HG02973 (cell line): ENCODE measurements around the gene APBA2.
"Not testable (repeated sequence)": the region's sequence is repeated elsewhere in the genome, so short reads cannot be mapped to it uniquely, and the experiment has no call there.

Experiments
- ATAC-seq: cut with Tn5 transposase; IDR thresholded peaks from one replicate; pipeline ENCODE4 v1.9.1; 2021; ENCODE audit warnings: moderate library complexity; ENCODE audit not compliant: unreplicated experiment

The APBA2 gene

GRCh38 chr15:28885630-28886430 is at the start of gene APBA2:
TSS of gene APBA2 (plus strand) at chr15:28885974. CDS start at chr15:29053885, 167,911 bp downstream.
- ATAC-seq: no peak

- not testable (repeated sequence) for ATAC-seq
Measured at GRCh38 chr15:28840285-28840684, 45.5 kb upstream of the APBA2 start.

GRCh38 chr15:28842210-28842609 is 43.6 kb upstream of the APBA2 start:
- ATAC-seq: not testable (repeated sequence)

DNA sequence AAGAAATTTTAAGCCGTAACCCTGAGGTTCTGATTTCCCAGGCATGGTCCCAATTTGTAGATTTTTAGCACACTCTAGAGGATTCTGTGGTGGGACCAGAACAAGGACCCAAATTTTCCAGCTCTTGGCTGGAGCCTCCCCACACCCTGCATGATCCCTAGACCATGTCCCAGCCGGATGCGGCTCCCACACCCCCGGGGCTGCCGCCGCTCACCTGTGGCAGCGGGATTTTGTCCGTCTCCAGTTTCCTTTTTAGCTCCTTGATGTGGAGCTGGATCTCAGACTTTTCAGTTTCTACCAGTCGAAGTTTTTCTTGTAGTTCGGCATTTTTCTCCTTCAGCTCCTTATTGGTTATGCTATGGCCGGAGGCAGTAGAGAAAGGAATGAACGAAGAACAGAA is 42.3 kb upstream of the APBA2 start:
- not testable (repeated sequence) for ATAC-seq

GRCh38 chr15:28844147-28844546 is 41.6 kb upstream of the APBA2 start:
- not testable (repeated sequence) for ATAC-seq

DNA sequence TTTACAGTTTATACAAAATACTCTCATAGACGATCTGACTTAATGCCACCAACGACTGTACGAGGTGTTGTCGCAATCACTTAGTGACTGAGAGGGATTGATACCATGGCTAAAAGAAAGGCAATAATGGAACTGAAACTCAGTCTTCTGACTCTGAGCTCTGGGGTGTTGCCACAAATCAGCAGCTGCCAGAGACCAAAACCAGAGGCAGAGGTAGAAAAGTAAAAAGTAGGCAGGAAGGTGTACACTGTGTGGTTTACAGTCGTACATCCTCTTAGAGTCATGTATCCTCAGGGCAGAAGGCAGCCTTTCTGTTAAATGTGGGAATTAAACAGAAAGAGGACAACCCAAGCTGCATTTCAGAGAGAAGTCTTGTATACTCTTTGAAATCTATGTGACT is 38.5 kb upstream of the APBA2 start:
- ATAC-seq: peak; percentile 96

GRCh38 chr15:28847959-28848358 is 37.8 kb upstream of the APBA2 start:
- not testable (repeated sequence) for ATAC-seq

DNA sequence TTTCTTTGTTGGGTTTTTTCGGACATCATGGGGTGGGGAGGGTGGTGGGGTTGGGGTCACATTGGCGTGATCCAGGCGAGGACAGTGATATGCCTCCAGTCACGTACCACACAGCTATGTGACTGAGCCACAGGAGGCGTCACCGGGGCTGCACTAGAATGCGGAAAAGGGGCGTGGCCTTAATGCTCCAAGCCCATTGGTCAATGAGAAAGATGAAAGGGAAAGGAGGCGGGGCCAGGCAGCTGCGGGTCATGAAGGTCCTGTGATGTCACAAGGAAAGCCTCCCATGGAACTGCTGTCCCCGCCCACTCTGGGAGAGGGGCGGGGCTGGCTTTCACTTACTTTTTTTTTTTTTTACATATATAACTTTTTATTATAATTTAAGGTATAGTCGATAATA is 37.3 kb upstream of the APBA2 start, which contains the start of gene GOLGA6L7:
GOLGA6L7 (minus strand) TSS at position 124 of the 400 bp plus-strand sequence; CDS start at position 29, 95 bp downstream.
- not testable (repeated sequence) for ATAC-seq

- ATAC-seq: not testable (repeated sequence)
Measured at GRCh38 chr15:28849271-28849670, 36.5 kb upstream of the APBA2 start.

DNA sequence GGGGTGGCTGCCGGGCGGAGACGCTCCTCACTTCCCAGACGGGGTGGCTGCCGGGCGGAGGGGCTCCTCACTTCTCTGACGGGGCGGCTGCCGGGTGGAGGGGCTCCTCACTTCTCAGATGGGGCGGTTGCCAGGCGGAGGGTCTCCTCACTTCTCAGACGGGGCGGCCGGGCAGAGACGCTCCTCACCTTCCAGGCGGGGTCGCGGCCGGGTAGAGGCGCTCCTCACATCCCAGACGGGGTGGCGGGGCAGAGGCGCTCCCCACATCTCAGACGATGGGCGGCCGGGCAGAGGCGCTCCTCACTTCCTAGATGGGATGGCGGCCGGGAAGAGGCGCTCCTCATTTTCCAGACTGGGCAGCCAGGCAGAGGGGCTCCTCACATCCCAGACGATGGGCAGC is 36.0 kb upstream of the APBA2 start:
- ATAC-seq: not testable (repeated sequence)

DNA sequence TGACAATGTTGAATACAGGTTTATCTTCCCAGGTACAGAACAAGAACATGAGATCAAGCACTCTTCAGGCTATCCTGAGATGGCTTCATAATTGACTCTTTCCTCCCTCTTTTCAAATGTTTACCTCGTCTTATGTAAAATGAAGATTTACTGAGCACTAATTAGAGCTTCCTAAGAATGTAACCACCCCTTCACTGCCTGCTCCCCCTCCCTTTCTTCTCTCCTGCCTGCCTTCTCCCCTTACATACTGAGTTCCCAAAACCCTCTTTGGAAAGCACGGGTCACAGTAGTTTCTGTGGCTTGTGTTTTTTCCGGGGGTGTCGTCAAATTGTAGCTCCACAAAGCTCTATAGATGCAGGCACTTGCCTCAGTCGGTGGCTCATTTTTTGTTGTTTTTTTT is 32.1 kb upstream of the APBA2 start:
- not testable (repeated sequence) for ATAC-seq

DNA sequence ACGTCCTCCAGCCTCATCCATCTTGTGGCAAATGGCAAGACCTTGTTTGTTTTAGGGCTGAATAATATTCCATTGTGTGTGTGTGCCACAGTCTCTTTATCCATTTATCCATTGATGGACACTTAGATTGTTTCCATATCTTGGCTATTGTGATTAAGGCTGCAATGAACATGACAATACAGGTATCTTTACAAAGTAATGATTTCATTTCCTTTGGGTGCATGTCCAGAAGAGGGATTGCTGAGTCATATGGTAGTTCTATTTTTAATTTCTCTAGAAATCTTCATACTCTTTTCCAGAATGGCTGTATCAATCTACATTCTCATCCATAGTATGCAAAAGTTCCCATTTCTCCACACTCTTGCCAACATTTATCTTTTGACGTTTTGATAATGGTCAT is 31.2 kb upstream of the APBA2 start:
- ATAC-seq: not testable (repeated sequence)

DNA sequence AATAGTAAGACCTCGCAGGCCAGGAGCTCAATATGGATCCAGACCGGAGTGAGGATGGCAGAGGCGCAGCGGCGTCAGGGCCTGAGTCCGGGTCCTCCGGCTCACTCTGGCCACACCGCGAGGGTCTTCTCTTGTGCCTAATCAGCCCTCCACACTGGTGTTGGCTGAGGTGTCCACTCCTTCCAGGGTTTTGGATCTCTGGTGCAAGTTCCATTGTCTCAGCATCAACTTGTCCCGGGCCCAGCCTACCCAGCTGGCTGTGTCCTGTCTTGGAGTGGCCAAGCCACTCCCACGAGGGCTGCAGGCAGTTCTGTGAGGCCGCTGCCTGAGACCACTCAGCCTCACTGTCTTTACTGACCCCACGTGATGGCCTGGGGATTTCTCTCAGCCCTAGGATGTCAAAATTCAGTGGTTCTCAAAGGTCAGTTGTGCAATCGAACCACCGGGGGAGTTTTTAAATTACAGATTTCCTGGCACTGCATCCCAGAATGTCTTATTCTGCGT is 24.7 kb upstream of the APBA2 start:
- ATAC-seq: no peak

DNA sequence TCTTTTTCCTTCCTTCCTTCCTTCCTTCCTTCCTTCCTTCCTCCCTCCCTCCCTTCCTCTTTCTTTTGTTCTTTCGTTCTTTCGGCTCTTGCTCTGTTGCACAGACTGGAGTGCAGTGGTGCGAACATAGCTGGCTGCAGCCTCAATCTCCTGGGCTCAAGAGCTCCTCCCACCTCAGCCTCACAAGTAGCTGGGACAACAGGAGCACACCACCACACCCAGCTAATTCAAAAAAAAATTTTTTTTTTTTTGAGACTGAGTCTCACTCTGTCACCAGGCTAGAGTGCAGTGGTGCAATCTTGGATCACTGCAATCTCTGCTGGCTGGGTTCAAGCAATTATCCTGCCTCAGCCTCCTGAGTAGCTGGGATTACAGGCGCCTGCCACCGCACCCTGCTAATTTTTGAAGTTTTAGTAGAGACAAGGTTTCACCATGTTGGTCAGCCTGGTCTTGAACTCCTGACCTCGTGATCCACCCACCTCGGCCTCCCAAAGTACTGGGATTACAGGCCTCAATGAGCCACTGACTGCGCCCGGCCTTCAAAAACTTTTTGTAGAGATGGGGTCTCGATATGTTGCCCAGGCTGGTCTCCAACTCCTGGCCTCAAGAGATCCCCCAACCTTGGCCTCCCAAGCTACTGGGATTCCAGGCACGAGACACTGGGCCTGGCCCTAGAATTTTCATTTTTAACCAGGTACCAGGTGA is 24.0 kb upstream of the APBA2 start:
- ATAC-seq: not testable (repeated sequence)

GRCh38 chr15:28868744-28869345 is 16.9 kb upstream of the APBA2 start:
- no peak for ATAC-seq

- ATAC-seq: no peak
Measured at GRCh38 chr15:28871168-28871567, 14.6 kb upstream of the APBA2 start.

- no peak for ATAC-seq
Measured at GRCh38 chr15:28873006-28873405, 12.8 kb upstream of the APBA2 start.

- no peak for ATAC-seq
Measured at GRCh38 chr15:28873585-28874190, 12.1 kb upstream of the APBA2 start.

DNA sequence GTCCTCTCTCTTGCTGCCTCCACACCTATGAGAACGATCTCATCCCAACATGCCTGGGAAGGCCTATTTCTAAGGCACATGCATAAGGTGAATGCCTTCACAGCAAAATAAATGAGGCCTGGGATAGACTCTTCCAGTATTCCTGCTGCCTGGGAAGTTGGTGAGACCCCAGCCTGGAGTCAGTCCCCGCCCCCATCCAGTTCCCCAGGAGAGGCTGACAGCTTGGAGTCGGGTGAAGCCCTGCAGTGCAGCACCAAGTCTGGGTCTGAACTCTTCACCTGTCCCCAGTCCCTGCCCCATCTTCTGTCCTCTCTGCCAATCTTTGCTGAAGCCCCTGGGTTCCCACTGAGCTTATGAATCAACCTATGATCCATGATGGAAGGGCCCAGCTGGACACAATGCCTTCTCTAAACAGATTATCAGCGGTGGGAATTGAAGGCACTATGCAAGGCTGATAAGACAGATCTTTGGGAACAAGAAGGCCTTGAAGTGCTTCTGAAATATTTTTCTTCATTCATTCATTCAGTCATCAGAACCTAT is 10.2 kb upstream of the APBA2 start:
- no peak for ATAC-seq

DNA sequence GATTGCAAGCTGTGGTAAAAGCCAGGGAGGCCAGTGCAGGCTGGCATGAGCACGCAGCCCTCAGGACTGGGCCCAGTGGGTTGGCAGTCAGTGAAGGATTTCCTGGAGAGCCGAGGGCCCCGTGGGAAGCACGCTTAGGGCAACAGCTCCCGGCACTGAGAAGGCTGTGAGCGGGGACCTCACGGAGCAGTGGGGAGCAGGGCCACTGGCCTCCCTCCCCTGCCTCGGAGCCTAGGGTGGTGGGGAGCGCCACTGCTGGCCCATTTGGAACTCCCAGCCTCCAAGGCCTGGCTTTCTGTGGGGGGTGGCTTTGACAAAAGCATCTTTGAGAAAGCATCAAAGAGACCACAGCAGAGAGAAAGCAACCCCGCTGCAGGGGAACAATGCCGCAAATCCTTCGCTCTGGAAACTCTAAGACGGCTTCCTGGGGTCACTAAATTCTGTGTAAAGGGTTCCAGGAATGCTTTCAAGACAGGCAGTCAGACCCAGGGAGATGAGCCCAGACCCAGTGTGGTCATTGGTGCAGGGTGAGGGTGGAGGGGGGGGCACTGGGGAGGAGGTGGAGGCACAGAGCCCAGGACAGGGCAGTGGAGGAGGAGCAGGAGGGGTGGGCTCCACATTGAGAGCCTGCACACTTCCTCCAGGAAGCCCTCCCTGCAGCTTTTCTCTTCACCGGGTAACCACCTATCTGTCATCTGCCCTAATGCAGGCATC is 9.5 kb upstream of the APBA2 start:
- ATAC-seq: no peak
